Stromal cell of bone marrow (primary cell): Measurements from ENCODE around the gene STARD8.
"Not testable (repeated sequence)": the region's sequence is repeated elsewhere in the genome, so short reads cannot be mapped to it uniquely, and the experiment has no call there.

Experiments
- DNase-seq: peaks from one replicate; pipeline ENCODE4 v3.0.0-alpha.2; 2012; ENCODE audit warnings: low read depth

The STARD8 gene

DNA sequence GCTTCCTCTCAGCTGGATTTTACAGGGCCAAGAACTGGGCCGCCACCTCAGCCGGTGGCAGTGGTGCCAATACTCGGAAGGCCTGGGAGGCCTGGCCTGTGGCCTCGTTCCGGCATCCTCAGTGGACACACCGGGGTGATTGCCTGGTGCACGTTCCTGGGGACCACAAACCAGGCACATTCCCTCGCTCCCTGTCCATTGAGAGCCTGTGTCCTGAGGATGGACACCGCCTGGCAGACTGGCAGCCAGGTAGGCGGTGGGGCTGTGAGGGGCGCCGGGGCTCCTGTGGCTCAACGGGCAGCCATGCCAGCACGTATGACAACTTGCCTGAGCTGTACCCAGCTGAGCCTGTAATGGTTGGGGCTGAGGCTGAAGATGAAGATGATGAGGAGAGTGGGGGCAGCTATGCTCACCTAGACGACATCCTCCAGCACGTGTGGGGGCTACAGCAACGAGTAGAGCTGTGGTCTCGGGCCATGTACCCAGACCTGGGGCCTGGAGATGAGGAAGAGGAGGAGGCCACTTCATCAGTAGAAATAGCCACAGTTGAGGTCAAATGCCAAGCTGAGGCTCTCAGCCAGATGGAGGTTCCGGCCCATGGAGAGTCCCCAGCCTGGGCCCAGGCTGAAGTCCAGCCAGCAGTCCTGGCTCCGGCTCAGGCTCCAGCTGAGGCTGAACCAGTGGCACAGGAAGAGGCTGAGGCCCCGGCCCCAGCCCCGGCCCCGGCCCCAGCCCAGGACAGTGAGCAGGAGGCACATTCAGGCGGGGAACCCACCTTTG lies 70.4 kb downstream of the STARD8 start:
- no peak for DNase-seq

DNA sequence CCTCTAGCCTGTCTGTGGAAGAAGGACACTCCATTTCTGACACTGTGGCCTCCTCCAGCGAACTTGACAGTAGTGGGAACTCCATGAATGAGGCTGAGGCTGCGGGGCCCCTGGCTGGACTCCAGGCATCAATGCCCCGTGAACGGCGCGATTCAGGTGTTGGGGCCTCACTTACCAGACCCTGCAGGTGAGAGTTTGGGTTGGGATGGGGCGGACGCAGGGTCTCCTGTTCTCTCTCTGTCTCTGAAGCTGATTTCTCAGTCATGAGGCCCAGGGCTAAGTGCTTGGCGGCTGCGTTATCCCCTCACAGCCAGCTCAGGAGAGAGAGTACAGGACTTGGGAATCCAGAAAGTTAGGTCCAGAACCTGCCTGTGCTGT lies 71.0 kb downstream of the STARD8 start:
- no peak for DNase-seq

DNA sequence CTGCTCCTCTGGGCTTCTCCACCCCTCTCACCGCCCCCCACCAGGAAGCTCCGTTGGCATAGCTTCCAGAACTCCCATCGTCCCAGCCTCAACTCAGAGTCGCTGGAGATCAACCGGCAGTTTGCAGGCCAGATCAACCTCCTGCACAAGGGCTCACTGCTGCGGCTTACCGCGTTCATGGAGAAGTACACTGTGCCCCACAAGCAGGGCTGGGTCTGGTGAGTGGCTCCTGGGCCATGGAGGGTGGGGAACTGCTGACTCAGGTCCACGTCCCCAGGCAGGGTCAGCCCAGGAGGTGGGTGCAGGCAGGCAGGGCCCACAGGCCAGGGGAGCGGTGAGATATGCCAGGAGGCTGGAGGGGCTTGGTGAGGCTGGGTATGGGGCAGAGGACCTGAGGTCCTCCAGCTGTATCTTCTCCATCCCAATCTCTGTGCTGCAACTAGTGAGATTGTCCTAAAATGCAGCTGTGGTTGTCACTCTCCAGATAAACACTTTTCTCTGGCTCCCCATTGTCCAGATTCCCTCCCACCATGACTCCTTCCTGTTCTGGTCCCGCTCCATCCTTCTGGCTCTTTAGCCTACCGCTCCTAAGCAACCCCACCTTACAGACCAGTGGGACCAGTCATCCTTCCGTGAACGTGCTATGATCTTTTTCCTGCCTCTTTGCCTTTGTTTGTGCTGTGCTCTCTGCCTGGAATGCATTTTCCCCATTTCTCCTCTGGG lies 71.9 kb downstream of the STARD8 start:
- no peak for DNase-seq

DNA sequence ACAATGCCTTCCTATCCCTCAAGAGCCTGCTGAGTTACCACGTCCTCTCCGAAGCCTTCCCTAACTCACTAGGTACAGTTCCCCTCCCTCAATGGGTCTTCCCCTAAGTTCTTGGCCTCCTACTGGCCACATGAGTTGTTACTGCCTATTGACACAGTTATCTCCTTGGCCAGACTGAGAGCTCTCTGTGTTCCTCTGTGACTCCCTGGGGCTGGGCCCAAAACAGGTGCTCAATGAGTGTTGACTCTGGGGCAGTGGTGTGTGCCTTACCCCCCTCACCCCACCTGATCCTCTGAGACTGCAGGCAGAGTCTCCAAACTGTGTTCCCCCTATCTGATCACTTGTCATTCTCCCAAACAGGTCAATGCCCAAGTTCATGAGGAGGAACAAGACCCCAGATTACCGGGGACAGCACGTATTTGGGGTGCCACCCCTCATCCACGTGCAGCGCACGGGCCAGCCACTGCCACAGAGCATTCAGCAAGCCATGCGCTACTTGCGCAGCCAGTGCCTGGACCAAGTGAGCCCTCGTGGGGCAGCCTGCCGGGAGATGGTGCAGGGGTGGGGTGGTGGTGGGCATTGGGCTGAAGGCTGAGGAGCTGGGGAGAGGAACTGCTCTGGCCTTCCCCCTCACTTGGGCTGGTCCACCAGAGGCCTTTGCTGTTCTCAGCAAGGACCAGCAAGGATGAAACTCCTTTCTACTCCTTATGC lies 72.6 kb downstream of the STARD8 start:
- no peak for DNase-seq

DNA sequence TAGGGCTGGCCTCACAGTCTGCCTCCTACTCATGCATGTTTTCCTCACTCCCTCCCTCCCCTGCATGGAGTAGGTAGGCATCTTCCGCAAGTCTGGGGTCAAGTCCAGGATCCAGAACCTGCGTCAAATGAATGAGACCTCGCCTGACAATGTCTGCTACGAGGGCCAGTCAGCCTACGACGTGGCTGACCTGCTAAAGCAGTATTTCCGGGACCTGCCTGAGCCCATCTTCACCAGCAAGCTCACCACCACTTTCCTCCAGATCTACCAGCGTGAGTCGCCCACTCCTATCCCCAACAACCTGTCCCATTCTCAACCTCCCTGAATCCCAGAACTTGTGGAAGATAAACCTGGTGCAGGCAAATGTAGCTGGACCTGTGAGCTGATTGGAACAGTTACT lies 73.4 kb downstream of the STARD8 start:
- DNase-seq, result no peak

DNA sequence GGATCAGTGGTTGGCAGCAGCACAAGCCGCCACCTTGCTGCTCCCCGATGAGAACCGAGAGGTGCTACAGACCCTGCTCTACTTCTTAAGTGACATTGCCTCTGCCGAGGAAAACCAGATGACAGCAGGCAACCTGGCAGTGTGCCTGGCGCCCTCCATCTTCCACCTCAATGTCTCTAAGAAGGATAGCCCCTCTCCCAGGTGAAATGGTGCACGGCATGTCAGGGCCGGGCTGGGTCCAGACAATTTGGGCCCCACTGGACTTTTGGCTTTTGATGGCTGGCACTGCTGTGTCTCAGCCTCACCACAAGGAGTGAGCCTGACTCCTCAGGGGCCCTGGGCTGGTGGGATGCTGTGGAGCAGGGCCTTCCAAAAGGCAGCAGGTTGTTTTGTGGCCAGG lies 74.1 kb downstream of the STARD8 start:
- no peak for DNase-seq

DNA sequence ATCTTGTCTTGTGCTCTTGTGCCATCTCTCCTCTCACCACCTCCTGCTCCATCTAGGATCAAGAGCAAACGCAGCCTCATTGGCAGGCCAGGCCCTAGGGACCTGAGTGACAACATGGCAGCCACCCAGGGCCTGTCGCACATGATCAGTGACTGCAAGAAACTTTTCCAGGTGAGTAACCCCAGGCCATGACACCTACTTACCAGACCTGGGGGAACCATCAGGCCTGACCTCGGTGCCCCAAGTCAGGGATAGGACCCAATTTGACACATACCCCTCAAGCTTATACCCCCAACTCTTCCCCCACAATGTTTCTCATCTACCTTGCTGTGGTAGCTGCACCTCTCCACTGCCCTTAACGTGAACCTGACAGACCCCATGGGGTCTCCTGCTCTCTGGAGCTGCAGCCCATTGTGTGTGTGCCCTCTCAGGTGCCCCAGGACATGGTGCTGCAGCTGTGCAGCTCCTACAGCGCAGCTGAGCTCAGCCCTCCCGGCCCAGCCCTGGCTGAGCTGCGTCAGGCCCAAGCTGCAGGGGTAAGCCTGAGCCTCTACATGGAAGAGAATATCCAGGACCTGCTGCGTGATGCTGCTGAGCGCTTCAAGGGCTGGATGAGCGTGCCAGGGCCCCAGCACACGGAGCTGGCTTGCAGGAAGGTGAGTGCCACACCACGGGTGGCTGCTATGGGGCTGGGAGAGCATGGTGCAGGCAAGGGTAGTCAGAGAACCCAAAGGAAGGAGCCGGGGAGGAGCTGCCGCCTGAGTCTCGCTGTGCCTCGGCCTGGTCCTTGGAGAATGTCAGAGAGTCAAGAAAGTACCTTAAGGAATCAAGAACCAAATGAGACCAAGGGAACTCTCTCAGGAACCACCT lies 74.8 kb downstream of the STARD8 start:
- no peak for DNase-seq

DNA sequence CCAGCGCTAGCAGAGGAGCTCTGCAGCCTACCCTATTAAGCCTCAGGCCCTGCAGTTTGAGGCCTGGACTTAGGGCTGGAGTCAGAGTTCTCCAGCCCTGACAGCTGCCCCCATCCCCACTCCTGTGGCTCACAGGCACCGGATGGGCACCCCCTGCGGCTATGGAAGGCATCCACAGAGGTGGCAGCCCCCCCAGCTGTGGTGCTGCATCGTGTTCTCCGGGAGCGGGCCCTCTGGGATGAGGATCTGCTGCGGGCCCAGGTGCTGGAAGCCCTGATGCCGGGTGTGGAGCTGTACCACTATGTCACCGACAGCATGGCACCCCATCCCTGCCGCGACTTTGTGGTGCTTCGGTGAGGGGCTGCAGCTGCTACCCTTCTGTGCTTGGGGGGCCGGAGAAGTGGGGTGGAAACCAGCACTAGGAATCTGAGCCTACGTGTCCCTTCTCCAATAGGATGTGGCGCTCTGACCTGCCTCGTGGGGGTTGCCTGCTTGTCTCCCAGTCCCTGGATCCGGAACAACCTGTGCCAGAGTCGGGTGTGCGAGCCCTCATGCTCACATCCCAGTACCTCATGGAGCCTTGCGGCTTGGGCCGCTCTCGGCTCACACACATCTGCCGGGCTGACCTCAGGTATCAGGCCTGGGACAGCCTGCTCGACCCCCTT lies 76.2 kb downstream of the STARD8 start:
- no peak for DNase-seq

DNA sequence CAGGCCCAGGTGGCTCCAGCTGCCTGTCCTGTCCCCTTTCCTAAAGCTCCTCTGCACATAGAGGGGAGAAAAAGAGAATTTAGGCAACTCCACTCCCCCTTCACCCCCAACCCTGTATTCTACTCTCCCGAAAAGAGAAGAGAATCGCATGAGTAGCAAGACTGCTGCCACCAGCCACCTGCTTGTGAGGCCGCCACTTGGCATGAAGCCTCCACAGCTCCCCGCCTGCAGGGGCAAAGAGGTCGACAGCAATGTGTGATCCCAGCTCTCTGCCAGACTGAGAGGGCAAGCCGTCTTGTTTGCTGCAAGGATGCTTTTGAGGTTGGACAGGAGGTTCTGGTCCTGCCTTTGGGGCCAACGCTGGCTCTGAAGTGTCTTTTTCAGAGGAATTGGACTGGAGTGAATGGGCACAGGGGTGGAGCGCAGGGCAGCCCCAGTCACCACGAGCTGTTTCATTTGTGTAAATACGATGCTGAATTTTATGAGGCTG lies 77.1 kb downstream of the STARD8 start:
- DNase-seq, result no peak

DNA sequence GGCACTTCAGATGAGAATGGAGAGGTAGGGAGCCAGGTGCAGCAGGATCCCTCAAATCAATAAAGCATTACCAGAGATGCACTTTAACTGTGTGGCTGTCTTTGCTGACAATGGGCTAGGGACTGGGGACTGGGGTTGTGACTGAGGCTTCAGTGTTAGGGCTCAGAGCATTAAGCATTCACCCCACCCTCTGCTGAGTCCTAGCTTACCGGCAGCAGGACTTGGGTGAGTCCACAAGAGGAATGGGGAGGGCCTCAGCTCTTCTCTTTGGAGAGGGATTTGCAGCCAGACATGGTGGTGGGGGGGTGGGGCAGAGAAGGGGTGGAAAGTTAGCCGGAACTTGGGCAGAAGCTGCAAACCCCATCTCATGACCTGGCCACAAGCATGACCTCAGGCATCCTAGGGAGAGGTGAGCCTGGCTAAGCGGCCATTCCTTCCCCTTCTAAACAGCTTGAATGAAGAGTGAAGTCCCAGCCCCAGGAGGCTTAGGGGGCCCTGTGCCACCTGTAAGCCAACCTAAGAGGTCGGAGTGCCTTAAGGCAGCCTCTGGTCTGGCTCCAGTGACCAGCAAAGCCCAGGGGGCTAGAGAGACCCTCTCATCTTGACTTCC lies 78.4 kb downstream of the STARD8 start:
- DNase-seq, result no peak

DNA sequence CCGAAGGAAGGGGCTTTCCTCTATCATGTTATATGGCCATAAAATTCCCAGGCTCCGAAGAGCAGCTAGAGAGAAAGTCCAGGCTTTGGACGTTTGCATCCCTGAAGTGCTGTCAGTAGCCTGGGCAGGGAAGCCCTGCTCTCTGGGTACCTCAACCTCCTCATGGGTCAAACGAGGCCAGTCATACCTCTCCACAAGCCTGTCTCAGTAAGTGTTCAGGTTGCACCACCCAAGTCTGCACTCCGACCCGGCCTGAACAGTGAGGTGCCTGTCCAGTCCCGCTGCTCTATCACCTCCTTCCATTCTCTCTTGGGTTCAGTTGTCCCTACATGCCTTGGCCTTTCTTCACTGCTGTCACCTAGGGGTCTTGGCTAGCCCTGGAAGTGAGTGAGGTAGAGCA lies 78.9 kb downstream of the STARD8 start:
- DNase-seq, result no peak

DNA sequence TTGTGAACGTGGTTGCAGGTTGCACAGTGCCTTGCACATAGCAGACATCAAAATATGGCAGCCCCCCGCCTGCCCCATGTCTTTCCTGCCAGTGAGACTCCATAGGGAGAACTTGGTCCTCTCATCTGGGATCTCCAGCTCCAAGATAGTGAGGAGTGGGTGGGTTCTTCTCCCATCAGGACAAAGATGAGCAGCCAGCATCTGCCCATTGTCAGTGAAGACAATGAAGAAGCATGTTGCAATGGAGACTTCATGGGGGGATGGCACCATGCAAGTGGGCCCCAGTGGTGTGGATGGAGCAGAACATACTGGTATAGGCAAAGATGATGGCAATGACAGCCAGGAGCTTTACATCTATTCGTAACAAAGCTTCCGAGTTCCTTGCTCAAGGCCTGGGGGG lies 80.2 kb downstream of the STARD8 start:
- DNase-seq, result no peak

DNA sequence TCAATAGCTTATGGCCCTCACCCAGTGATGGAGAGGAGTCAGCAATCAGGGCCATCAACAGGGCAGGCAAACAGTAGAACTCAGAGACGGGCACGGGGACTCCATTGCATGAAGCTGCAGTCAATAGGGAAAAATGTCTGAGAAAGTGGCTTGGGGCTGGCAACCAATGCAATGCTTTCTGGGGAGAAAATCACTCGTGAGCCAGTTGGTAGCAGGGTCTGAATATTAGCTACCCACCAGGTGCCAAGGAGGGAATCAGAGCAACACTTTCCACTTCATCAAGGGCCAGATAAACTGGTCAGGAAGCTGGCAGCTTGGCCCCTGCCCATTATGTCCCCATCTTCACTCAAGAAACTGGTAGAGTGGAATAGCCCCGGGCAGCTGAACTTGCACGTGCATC lies 80.7 kb downstream of the STARD8 start:
- no peak for DNase-seq

DNA sequence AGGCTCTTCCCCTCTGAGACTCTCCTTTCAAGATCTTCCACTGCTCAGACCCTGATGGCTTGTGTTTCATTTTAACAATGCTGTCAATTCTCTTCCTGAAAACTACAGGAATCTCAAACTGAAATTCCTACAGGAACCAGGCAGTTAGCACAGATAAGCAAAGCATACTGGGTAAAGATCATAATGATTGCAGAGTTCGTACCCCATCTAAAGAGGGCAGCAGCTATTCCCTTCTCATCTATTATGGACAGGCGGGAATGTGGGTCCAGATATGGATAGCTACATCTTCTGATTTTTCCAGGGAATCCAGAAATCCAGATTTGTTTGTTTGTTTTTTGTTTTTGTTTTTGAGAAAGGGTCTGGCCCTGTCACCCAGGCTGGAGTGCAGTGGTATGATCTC lies 83.8 kb downstream of the STARD8 start:
- DNase-seq, result no peak

DNA sequence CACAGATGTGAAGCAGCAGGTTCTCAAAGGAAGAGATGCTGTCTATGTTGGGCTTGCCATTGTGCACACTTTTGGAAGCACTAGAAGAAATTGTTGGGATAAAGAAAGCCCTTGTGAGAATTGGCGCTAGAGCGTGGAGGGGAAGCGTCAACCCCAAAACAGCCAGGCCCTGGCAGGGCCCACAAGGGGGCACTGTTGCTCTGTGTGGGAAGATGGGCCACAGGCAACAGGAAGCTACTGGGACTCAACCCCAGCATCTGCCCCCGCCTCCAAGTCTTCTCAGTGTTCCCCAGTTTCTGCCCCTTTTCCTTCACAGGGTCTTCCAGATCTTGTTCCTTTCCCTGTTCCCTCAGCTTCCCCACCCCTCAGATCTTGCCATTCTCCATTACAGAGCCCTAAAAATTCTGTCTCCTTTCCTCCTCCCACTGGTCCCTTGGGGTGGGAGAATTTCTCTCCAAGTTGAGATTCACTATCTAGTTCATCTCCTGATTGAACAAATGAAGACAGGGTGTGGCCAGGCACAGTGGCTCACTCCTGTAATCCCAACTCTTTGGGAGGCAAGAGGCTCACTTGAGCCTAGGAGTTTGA lies 85.5 kb downstream of the STARD8 start:
- peak; percentile 20 for DNase-seq

DNA sequence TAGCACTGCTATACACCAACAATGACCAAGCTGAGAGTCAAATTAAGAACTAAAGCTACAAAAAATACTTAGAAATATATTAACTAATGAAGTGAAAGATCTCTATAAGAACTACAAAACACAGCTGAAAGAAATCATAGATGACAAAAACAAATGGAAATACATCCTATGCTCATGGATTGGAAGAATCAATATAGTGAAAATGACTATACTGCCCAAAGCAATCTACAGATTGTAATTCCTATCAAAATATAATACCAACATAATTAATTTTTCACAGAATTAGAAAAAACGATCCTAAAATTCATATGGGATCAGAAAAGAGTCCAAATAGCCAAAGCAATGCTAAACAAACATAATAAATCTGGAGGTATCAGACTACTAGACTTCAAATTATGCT lies 87.8 kb downstream of the STARD8 start:
- no peak for DNase-seq

DNA sequence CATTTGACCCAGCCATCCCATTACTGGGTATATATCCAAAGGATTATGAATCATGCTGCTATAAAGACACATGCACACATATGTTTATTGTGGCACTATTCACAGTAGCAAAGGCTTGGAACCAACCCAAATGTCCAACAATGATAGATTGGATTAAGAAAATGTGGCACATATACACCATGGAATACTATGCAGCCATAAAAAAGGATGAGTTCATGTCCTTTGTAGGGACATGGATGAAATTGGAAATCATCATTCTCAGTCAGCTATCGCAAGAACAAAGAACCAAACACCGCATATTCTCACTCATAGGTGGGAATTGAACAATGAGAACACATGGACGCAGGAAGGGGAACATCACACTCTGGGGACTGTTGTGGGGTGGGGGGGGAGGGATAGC lies 94.4 kb downstream of the STARD8 start:
- DNase-seq, result not testable (repeated sequence)

DNA sequence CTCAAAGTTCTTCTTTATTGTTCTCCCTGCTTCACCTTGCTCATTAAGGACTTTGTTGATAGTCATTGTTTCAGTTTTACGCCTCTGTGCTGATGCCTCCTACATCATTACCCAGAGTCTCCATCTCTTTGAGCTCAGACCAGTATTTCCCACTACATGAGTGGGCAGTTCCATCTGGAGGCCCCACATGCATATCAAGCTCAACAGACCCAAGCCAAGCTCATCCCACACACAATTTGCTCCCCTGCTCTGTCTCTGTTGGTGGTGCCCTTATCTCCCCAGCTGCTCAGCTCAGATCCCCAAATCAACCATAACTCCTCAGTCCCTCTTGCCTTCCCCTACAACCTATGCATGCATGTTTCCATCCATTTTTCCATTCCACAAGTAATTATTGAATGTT lies 96.3 kb downstream of the STARD8 start:
- no peak for DNase-seq

DNA sequence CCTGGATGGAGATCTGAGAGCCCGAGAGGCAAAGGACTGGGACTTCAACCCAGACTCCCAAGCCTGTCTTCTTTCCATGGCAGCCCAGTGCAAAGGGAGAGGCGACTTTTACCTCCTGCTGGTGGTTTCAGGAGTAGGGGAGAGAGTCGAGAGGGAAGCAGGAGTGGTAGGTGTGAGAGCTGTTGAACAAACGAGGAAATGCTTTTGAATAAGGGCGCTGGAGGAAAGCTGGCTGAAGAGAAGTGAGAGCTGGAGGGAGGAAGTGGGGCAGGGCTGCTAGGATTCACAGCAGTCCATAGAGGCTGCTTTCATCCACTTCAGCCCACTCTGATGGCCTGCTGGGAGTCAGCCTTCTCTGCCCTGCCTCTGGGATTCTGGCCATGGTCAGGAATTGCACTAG lies 99.5 kb downstream of the STARD8 start:
- DNase-seq, result no peak

DNA sequence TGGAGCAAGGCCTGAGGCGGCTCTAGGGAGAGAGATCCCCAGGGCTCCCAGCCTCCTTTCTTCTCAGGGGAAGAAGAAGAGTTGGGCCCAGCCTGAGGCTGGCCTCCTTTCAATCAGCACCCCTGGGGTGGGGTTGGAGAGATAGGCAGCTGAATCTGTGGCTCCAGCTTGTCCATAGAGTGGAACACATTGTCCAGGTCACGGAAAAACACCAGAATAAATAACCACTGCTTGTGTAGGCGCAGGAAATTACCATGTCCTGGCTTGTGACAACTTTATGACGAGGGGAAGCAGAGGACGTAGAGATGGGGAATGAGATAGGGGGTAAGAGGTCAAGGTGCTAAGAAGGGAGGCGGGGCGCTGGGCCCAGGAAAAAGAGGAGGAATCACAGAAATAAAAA lies 100.6 kb downstream of the STARD8 start:
- DNase-seq, result no peak

DNA sequence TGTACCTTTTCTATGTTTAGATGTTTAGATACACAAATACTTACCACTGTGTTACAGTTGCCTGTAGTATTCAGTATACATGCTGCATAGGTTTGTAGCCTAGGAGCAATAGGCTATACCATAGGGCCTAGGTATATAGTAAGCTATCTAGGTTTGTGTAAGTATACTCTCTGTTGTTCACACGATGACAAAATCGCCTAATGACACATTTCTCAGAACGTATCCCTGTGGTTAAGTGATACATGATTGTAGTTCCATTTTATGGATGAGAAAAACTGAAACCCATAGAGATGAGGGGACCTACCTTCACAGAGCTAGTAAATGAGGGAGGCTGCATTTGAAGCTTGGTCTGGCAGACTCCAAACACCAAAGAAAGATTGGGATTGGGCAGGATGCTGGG lies 102.0 kb downstream of the STARD8 start:
- no peak for DNase-seq
